H9 (cell line): Measurements from ENCODE around the gene CHN2. TPM values are rescaled to one million over a fixed set of nuclear protein-coding genes. Genes with fewer than 3 reads are reported as not detected.

Source experiments
- DNase-seq: peaks from one replicate; pipeline ENCODE4 v3.0.0-alpha.2; 2017
- H2AFZ ChIP-seq: one replicate; pipeline ENCODE4 v1.6.1; 2013; ENCODE audit warnings: mild to moderate bottlenecking, low read length, control low read depth, moderate library complexity
- H2AK5ac ChIP-seq: 2 replicates; pipeline ENCODE4 v1.6.1; 2013; ENCODE audit warnings: low read length, control low read depth, mixed read lengths; ENCODE audit not compliant: insufficient read length
- H2BK120ac ChIP-seq: one replicate; pipeline ENCODE4 v1.6.1; 2013; ENCODE audit warnings: low read depth, mild to moderate bottlenecking, low read length, control low read depth, inconsistent platforms; ENCODE audit not compliant: poor library complexity, severe bottlenecking
- H2BK12ac ChIP-seq: 2 replicates; pipeline ENCODE4 v1.6.1; 2013; ENCODE audit warnings: low read length, control low read depth, mixed read lengths, low read depth; ENCODE audit not compliant: insufficient read length
- H2BK15ac ChIP-seq: 2 replicates; pipeline ENCODE4 v1.6.1; 2013; ENCODE audit warnings: low read depth, low read length, control low read depth
- H2BK20ac ChIP-seq: one replicate; pipeline ENCODE4 v1.6.1; 2013; ENCODE audit warnings: low read depth, mild to moderate bottlenecking, low read length, control low read depth, inconsistent platforms; ENCODE audit not compliant: poor library complexity, severe bottlenecking
- H2BK5ac ChIP-seq: 2 replicates; pipeline ENCODE4 v1.6.1; 2013; ENCODE audit warnings: low read length, control low read depth, mixed read lengths; ENCODE audit not compliant: insufficient read length
- H3K14ac ChIP-seq: 2 replicates; pipeline ENCODE4 v1.6.1; 2013; ENCODE audit warnings: low read length, control low read depth; ENCODE audit not compliant: insufficient read depth
- H3K18ac ChIP-seq: 2 replicates; pipeline ENCODE4 v1.6.1; 2013; ENCODE audit warnings: low read depth, mild to moderate bottlenecking, mixed read lengths, low read length, control low read depth; ENCODE audit not compliant: insufficient read length
- H3K23ac ChIP-seq: 2 replicates; pipeline ENCODE4 v1.6.1; 2013; ENCODE audit warnings: low read length, control low read depth, mixed read lengths, low read depth; ENCODE audit not compliant: insufficient read length
- H3K23me2 ChIP-seq: 2 replicates; pipeline ENCODE4 v1.6.1; 2013; ENCODE audit warnings: low read depth, mild to moderate bottlenecking, mixed read lengths, low read length, control low read depth; ENCODE audit not compliant: insufficient read length, poor library complexity, severe bottlenecking
- H3K27ac ChIP-seq: 2 replicates; pipeline ENCODE4 v1.5.1; 2013; ENCODE audit warnings: low read length, control low read depth, mixed read lengths, low read depth; ENCODE audit not compliant: insufficient read length
- H3K27me3 ChIP-seq: 2 replicates; pipeline ENCODE4 v1.6.1; 2013; ENCODE audit warnings: low read length, control low read depth, inconsistent platforms; ENCODE audit not compliant: insufficient read depth
- H3K4ac ChIP-seq: 2 replicates; pipeline ENCODE4 v1.6.1; 2013; ENCODE audit warnings: low read depth, mild to moderate bottlenecking, control low read depth, inconsistent platforms, low read length, moderate library complexity
- H3K4me1 ChIP-seq: 2 replicates; pipeline ENCODE4 v1.6.1; 2013; ENCODE audit warnings: low read length, control low read depth, inconsistent platforms; ENCODE audit not compliant: insufficient read depth
- H3K4me2 ChIP-seq: 2 replicates; pipeline ENCODE4 v1.6.1; 2013; ENCODE audit warnings: low read length, control low read depth, mixed read lengths; ENCODE audit not compliant: insufficient read length, insufficient read depth
- H3K56ac ChIP-seq: 2 replicates; pipeline ENCODE4 v1.6.1; 2013; ENCODE audit warnings: low read depth, mild to moderate bottlenecking, mixed read lengths, low read length, control low read depth; ENCODE audit not compliant: insufficient read length
- H3K79me1 ChIP-seq: 2 replicates; pipeline ENCODE4 v1.6.1; 2013; ENCODE audit warnings: low read depth, mild to moderate bottlenecking, moderate library complexity, low read length, control low read depth, inconsistent platforms; ENCODE audit not compliant: insufficient read depth, poor library complexity, severe bottlenecking
- H3K79me2 ChIP-seq: 2 replicates; pipeline ENCODE4 v1.6.1; 2013; ENCODE audit warnings: low read length, control low read depth, inconsistent platforms; ENCODE audit not compliant: insufficient read depth
- H3K9ac ChIP-seq: 2 replicates; pipeline ENCODE4 v1.6.1; 2013; ENCODE audit warnings: low read length, control low read depth, mixed read lengths; ENCODE audit not compliant: insufficient read length; ENCODE audit errors: extremely low read depth
- H3K9me3 ChIP-seq: one replicate; pipeline ENCODE4 v1.6.1; 2013; ENCODE audit warnings: low read depth, low read length, inconsistent platforms; ENCODE audit not compliant: control insufficient read depth
- H3T11ph ChIP-seq: one replicate; pipeline ENCODE4 v1.6.1; 2013; ENCODE audit warnings: mild to moderate bottlenecking, low read length, control low read depth, inconsistent platforms
- H4K20me1 ChIP-seq: one replicate; pipeline ENCODE4 v1.6.1; 2013; ENCODE audit not compliant: control insufficient read depth, insufficient read length, insufficient read depth
- H4K5ac ChIP-seq: 2 replicates; pipeline ENCODE4 v1.6.1; 2013; ENCODE audit warnings: low read depth, mild to moderate bottlenecking, mixed read lengths, low read length, control low read depth; ENCODE audit not compliant: insufficient read length
- H4K8ac ChIP-seq: replicated peaks from 2 replicates; pipeline ENCODE4 v1.6.1; 2013; ENCODE audit warnings: low read length, control low read depth, mixed read lengths, low read depth; ENCODE audit not compliant: insufficient read length
- H4K91ac ChIP-seq: 2 replicates; pipeline ENCODE4 v1.6.1; 2013; ENCODE audit warnings: low read depth, mild to moderate bottlenecking, moderate library complexity, mixed read lengths, low read length, control low read depth; ENCODE audit not compliant: insufficient read length
- H3K27ac Mint-ChIP-seq, 3 experiments: 2 replicates in 2 of 3; 3 replicates in 1 of 3; pipeline ENCODE4 v1.8.0; 2020 to 2021; ENCODE audit warnings: mixed read lengths in 3 of 3, mild to moderate bottlenecking in 1 of 3, moderate library complexity in 1 of 3
- H3K27me3 Mint-ChIP-seq: 2 replicates; pipeline ENCODE4 v1.8.0; 2021; ENCODE audit warnings: low read depth, mild to moderate bottlenecking, moderate library complexity, mixed read lengths
- H3K36me3 Mint-ChIP-seq, 3 experiments: 2 replicates in 2 of 3; 3 replicates in 1 of 3; pipeline ENCODE4 v1.8.0; 2020 to 2021; ENCODE audit warnings: low read depth in 3 of 3, mixed read lengths in 3 of 3; ENCODE audit not compliant: insufficient read depth in 1 of 3
- H3K4me1 Mint-ChIP-seq, 2 experiments: 2 replicates each; pipeline ENCODE4 v1.8.0; 2020; ENCODE audit warnings: mixed read lengths in 2 of 2
- H3K4me3 Mint-ChIP-seq, 2 experiments: 2 replicates in 1 of 2; 3 replicates in 1 of 2; pipeline ENCODE4 v1.8.0; 2020 to 2021; ENCODE audit warnings: mild to moderate bottlenecking in 2 of 2, mixed read lengths in 2 of 2, moderate library complexity in 1 of 2
- H3K9me3 Mint-ChIP-seq, 2 experiments: 2 replicates in 1 of 2; 3 replicates in 1 of 2; pipeline ENCODE4 v1.8.0; 2020; ENCODE audit warnings: mild to moderate bottlenecking in 2 of 2, mixed read lengths in 2 of 2, moderate library complexity in 1 of 2
- CTCF ChIP-seq: fragments of 200-600 bp; sonication (generic); conservative IDR thresholded peaks from 3 replicates; pipeline ENCODE4 v1.8.0; 2021; ENCODE audit warnings: antibody characterized with exemption, mild to moderate bottlenecking
- WGBS: extraction: QIAGEN DNeasy Blood & Tissue Kit; methylation state at CpG from one replicate; pipeline ENCODE4 v1.1.7; 2013; ENCODE audit warnings: missing lambda C conversion rate, low lambda C conversion rate, mixed read lengths; ENCODE audit not compliant: insufficient read length; ENCODE audit errors: extremely low coverage; 5-methylcytosine and 5-hydroxymethylcytosine counted together
- total RNA-seq: library from RNA; stranded (reverse); gene quantifications from 2 replicates; pipeline ENCODE4 v1.2.1, GENCODE V29; 2021

CHN2 gene
- total RNA-seq, 1 experiment from 2014 or later = 3.3 TPM

- Histone ChIP-seq H3K23me2 (no peaks in the 10 kb centered on the region), H3K23ac (no peak overlapping the region), H2BK120ac (no peak overlapping the region), H2BK12ac (no peak overlapping the region), H2BK15ac (no peak overlapping the region), H3K18ac (no peak overlapping the region), H3K9me3 (no peaks in the 10 kb centered on the region), H3K4me1 (no peaks in the 10 kb centered on the region), H4K20me1 (no peaks in the 10 kb centered on the region), H3K27ac (no peak overlapping the region), H2BK20ac (no peak overlapping the region), H3K79me1 (no peaks in the 10 kb centered on the region), H3K79me2 (no peaks in the 10 kb centered on the region), H3K27me3 (no peaks in the 10 kb centered on the region), H4K91ac (no peak overlapping the region), H2AK5ac (no peak overlapping the region), H3K4ac (no peak overlapping the region), H2BK5ac (no peak overlapping the region), H3T11ph (no peak overlapping the region), H4K5ac (no peak overlapping the region), H2AFZ (no peak overlapping the region), H3K14ac (no peak overlapping the region), H3K9ac (no peak overlapping the region), H4K8ac (no peak overlapping the region), H3K56ac (no peak overlapping the region), H3K4me2 (no peak overlapping the region)
- Mint-ChIP-seq H3K27me3 (peaks cover 2% of the 10 kb centered on the region), H3K9me3 (no peaks in the 10 kb centered on the region), H3K36me3 (no peaks in the 10 kb centered on the region), H3K27ac (no peak overlapping the region), H3K4me1 (no peaks in the 10 kb centered on the region), H3K4me3 (no peak overlapping the region)
- no CpG with 5 or more reads among the region's 3 CpGs for WGBS
- DNase-seq = no peak
- TF ChIP-seq CTCF = no peak
Observed at GRCh38 chr7:29469976-29470557, 275.5 kb downstream of the CHN2 start.
